GM21723 (cell line): ENCODE results near the gene LMNTD2.

Experiments used
- ATAC-seq: cut with Tn5 transposase; IDR thresholded peaks from one replicate; pipeline ENCODE4 v1.9.1; 2021; ENCODE audit warnings: mild to moderate bottlenecking, moderate library complexity; ENCODE audit not compliant: unreplicated experiment

Gene LMNTD2

GRCh38 chr11:535519-536454 is 24.8 kb downstream of the LMNTD2 start, which contains the start of gene HRAS:
Gene HRAS, minus strand, starts transcription at chr11:535576.
- peak; percentile 70 for ATAC-seq

GRCh38 chr11:535210-535518 is 25.4 kb downstream of the LMNTD2 start:
- no peak for ATAC-seq

DNA sequence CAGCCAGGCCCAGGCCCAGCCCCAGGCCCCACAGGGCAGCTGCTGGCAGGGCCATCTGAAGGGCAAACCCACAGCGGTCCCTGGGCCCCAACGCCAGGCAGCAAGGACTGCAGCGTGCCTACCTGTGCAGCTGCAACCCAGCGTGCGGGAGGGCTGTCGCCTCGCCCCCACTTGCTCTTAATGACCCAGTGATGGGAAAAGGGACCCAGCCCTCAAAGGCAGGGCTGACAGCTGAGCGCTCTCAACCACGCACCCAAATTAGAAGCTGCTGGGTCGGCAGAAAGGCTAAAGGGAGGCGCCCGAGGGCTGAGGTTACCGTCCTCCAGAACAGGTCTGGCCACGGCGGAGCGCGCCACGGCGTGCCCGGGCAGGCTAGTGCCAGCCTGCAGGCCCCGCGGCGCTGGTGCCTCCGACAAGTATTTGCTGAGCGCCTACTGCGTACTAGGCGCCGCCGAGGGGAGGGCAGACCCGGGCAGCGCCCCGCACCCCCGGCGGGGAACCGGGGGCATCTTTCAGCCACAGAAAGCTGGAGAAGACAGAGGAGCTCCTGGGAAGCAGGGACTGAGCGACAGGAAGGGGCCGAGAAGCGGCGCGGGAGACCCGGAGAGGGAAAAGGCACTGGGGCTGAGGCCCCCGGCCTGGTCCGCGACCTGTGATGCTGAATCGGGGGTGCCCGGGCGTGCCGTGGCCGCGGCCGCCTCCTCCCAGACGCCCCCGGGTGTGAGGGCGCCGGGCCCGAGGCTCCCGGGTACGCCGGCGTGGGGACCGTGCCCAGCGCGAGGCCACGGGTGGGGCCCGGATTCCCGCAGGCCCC is 25.9 kb downstream of the LMNTD2 start:
- no peak for ATAC-seq

GRCh38 chr11:533586-534395 is 26.7 kb downstream of the LMNTD2 start:
- ATAC-seq = no peak

- no peak for ATAC-seq
Observed at GRCh38 chr11:532986-533585, 27.5 kb downstream of the LMNTD2 start.

DNA sequence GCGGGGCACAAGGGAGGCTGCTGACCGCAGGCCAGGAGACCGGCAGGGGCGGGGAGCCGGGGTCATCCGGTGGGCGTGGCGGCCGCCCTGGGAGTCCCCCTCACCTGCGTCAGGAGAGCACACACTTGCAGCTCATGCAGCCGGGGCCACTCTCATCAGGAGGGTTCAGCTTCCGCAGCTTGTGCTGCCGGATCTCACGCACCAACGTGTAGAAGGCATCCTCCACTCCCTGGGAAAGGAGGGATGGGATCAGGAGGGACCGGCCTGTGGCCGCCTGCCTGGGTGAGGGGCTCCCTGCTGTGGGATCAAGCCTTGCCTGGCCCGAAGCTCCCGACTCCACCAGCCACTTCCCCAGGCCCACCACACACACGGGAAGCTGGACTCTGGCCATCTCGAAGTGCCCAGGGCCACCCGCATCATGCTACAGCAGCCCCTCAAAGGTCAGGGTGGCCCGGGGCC is 28.0 kb downstream of the LMNTD2 start:
- no peak for ATAC-seq

- no peak for ATAC-seq
Observed at GRCh38 chr11:531919-532526, 28.5 kb downstream of the LMNTD2 start.

GRCh38 chr11:530960-531831 is 29.3 kb downstream of the LMNTD2 start:
- ATAC-seq = no peak

DNA sequence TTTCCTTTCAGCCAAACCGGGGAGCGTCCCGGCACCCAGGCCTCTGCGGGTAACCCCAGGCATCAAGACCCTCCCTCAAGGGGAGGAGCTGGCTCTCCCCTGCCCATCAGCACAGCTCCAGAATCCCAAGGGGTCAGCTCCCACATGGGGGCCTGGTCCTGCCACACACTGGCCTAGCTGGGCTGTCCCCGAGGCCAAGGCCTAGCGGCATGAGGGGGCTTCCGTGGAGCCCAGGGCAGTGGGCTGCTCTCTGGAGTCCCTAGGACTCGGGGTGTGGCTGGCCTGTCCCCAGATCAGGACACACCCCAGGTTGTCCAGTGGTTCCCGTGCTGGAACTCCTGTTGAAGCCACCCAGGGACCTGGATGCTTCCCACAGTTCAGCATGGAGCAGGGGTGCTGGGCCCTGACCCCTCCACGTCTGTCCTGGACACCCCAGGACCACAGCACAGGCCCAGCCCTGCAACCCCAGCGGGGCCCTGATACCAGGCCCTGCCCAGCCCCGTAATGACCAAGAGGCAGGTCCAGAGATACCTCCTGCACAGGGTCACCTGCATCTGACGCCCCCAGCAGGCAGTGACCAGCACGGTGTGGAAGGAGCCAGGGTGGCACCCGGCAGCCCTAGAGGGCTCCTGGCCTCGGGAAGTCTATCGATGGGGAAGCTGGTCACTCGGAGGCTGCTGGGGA is 30.7 kb downstream of the LMNTD2 start:
- ATAC-seq = no peak

DNA sequence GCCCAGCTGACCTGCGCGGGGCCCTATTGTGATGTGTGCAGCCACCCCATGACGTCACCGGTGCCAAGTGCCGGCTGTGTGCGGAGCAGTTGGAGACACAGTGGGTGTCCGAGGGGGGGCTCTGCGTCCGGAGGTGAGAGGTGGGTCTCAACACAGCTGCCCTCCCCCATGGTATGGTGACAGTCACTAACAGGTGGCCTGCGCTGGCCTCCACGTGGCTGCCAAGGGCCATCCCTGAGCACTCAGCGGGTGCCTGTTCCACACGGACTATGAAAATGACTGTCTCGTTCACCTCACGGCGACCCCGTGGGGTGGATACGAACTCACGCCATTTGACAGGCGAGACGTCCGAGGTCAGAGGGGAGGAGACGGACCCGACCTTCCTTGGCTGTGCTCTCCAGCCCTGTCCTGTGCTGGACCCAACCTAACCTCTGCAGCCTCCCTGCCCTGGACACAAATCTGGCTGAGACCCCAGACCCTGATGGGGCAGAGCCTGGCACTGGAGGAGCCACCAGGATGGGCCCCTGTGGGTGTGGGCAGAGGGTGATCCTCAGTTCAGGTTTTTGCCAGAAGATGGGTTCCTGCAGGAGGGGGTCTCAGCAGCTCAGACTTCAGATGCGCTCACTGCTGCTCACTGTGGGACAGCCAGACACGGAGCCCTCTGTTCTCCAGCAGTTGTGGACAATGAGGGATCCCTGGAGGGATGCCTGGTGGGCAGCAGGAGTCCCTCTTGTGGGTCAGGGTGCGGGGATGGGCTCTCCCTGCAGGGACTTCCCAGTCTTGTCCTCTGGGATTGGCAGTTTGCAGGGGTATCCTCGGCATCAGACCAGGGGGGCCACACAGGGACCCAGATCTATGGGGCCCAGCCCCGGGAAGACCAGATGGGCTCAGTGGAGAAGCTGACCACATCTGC is 31.5 kb downstream of the LMNTD2 start:
- no peak for ATAC-seq

GRCh38 chr11:528166-528814 is 32.2 kb downstream of the LMNTD2 start:
- ATAC-seq = no peak

GRCh38 chr11:526192-526591 is 34.3 kb downstream of the LMNTD2 start:
- no peak for ATAC-seq

- no peak for ATAC-seq
Observed at GRCh38 chr11:521177-521688, 39.3 kb downstream of the LMNTD2 start.

DNA sequence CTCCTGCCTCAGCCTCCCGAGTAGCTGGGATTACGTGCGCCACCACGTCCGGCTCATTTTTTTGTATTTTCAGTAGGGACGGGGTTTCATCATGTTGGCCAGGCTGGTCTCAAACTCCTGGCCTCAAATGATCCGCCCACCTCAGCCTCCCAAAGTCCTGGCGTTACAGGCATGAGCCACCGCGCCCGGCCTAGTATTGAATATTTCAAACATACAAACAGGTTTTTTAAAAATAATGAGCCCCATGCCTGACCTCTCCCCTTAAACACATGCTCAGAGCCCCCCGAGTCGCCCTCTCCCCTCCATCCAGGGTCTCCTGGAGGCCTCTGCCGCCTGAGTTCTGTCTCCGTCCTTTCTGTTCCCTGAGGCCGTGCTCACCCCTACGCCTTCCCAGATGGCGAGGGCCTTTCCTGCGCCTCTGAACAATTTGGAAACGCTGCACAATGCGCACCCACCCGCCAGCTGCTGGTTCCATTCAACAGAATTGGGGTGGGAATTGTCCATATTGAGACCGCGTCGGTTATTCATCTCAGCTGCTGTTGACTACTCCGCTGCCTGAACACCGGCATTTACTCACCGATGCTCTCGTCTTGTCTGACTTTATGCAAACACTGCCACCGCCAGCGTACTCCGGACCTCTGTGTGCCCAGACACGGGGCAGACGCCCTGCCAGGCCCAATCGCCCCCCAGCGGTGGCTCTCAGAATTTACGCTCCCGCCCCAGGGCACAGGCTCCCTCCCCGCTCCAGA is 39.9 kb downstream of the LMNTD2 start:
- no peak for ATAC-seq

DNA sequence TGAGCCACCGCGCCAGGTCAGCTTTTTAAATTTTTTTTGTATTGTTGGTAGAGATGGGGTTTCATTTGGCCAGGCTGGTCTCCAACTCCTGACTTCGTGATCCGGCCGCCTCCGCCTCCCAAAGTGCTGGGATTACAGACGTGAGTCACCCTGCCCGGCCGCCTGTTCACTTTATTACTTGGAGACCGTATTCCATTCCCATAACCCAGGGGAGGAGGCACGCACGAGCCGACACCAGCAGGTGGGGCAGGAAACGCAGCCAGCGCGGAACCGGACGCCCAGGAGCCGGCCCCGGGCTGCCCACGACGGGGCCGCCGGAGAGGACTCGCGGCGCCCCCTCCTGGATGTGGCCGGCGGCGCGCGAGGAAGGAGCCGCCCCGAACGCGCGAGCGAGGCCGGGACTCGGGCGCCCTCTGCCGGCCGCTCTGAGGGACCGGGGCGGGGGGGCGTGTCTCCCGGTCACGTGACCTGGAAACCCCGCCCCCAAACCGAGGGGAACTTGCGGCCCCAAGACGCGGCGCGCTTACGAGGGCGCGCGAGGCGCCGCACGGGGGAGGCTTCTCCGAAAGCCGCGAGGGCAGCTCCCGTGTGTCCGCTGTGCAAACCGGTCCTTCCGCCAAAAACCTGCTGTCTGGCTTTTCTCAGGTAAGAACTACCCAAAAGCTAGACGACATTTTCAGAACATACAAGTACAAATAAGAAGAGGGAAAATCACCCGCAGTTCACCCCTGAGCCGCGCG is 41.9 kb downstream of the LMNTD2 start:
- peak; percentile 87 for ATAC-seq
